CD4-positive, CD25-positive, alpha-beta regulatory T cell (primary cell): ENCODE data around the gene USP2. TPM values are rescaled to one million over a fixed set of nuclear protein-coding genes. Genes with fewer than 3 reads are reported as not detected.

ENCODE experiments used
- ATAC-seq, 2 donors: fragments of 150-1000 bp; cut with Tn5 transposase; one replicate each; pipeline ENCODE4 v1.10.0; 2021; ENCODE audit warnings: low read depth in 2 of 2, moderate number of reproducible peaks in 2 of 2, moderate library complexity in 1 of 2
- DNase-seq, 3 donors: peaks; one replicate each; pipeline versions ENCODE4 v3.0.0 to v3.0.0-alpha.2; 2012 to 2022; ENCODE audit warnings: mixed read lengths in 1 of 3
- H3K27ac ChIP-seq: one replicate; pipeline ENCODE4 v1.7.0; 2013; ENCODE audit warnings: mild to moderate bottlenecking, low read length; ENCODE audit not compliant: insufficient read depth, poor library complexity, severe bottlenecking
- H3K27me3 ChIP-seq: one replicate; pipeline ENCODE4 v1.7.0; 2013; ENCODE audit warnings: low read length; ENCODE audit not compliant: control insufficient read depth, insufficient read depth
- H3K36me3 ChIP-seq: one replicate; pipeline ENCODE4 v1.7.0; 2013; ENCODE audit warnings: mild to moderate bottlenecking, low read length, moderate library complexity; ENCODE audit not compliant: control insufficient read depth, insufficient read depth
- H3K4me1 ChIP-seq: 2 replicates; pipeline ENCODE4 v1.7.0; 2013; ENCODE audit warnings: mild to moderate bottlenecking, low read length; ENCODE audit not compliant: insufficient read depth, control insufficient read depth, poor library complexity, severe bottlenecking
- H3K4me3 ChIP-seq: one replicate; pipeline ENCODE4 v1.7.0; 2013; ENCODE audit warnings: low read depth, mild to moderate bottlenecking, low read length, moderate library complexity
- H3K9me3 ChIP-seq, 2 experiments: 1 replicate in 1 of 2; 2 replicates in 1 of 2; pipeline ENCODE4 v1.7.0; 2013; ENCODE audit warnings: low read length in 2 of 2, mild to moderate bottlenecking in 1 of 2, moderate library complexity in 1 of 2; ENCODE audit not compliant: control insufficient read depth in 2 of 2
- H3K27ac Mint-ChIP-seq, 3 donors: one replicate each; pipeline ENCODE4 v1.8.0; 2020 to 2022; ENCODE audit warnings: mild to moderate bottlenecking in 3 of 3, mixed read lengths in 3 of 3, moderate library complexity in 2 of 3
- H3K27me3 Mint-ChIP-seq: one replicate; pipeline ENCODE4 v1.8.0; 2022; ENCODE audit warnings: mild to moderate bottlenecking, mixed read lengths
- H3K36me3 Mint-ChIP-seq: one replicate; pipeline ENCODE4 v1.8.0; 2020; ENCODE audit warnings: mixed read lengths
- H3K4me1 Mint-ChIP-seq, 4 donors: one replicate each; pipeline ENCODE4 v1.8.0; 2020 to 2022; ENCODE audit warnings: mixed read lengths in 4 of 4, mild to moderate bottlenecking in 1 of 4
- H3K4me3 Mint-ChIP-seq, 4 donors: one replicate each; pipeline ENCODE4 v1.8.0; 2020 to 2022; ENCODE audit warnings: mild to moderate bottlenecking in 4 of 4, mixed read lengths in 4 of 4, moderate library complexity in 3 of 4
- H3K9me3 Mint-ChIP-seq, 7 donors: one replicate each; pipeline ENCODE4 v1.8.0; 2020 to 2022; ENCODE audit warnings: mixed read lengths in 7 of 7, mild to moderate bottlenecking in 3 of 7, moderate library complexity in 2 of 7
- polyA plus RNA-seq, 4 donors: library from polyadenylated mRNA; unstranded; fragments of 300-500 nt; fragmentation: Illumina TruSeq; gene quantifications; one replicate each; pipeline ENCODE4 v1.2.3, GENCODE V29; 2021
- total RNA-seq: library from RNA; stranded (reverse); gene quantifications from one replicate; pipeline ENCODE4 v1.2.3, GENCODE V29; 2022

Gene USP2
- total and polyA plus RNA-seq, 5 donors from 2014 or later: 0.22 to 1.6 TPM; not detected in 3

- H3K27me3 Mint-ChIP-seq: peaks cover 38% of the 10 kb centered on the region
- Histone ChIP-seq H3K4me1 (no peaks in the 10 kb centered on the region), H3K27ac (no peak overlapping the region), H3K9me3 (peaks cover 0 to 2% of the 10 kb centered on the region in 2 experiments), H3K27me3 (peaks cover 9% of the 10 kb centered on the region), H3K4me3 (no peak overlapping the region), H3K36me3 (no peaks in the 10 kb centered on the region)
- peaks cover 3% of the 10 kb centered on the region for H3K36me3 Mint-ChIP-seq
- no peak overlapping the region for H3K27ac Mint-ChIP-seq
- peaks cover 0 to 2% (median 0%) of the 10 kb centered on the region in 4 donors for H3K4me1 Mint-ChIP-seq
- DNase-seq (no peak), ATAC-seq (no peak)
- no peak overlapping the region for H3K4me3 Mint-ChIP-seq
- peaks cover 0 to 7% (median 1%) of the 10 kb centered on the region in 7 donors for H3K9me3 Mint-ChIP-seq
Observed at GRCh38 chr11:119416606-119417580, 35.4 kb upstream of the USP2 start.

DNA sequence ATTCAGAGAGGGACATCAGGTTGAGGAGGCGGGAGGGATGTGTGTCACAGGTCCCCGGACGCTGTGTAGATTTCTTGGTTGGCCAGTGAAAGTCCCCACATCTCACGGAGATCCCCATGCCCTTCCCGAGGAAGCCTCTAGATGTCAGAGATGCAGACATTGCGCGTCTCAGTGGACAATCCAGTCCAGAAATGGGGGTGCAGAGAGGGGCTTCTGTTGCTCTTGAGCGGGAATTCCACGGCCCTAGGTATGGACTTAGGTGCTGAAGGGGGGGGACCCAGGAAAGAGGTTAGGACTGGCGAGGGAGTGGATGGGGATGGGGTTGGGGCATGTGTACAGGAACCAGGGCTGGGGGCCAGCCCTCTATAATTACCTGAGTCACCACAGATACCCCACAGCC, 34.5 kb upstream of the USP2 start:
- no peaks in the 10 kb centered on the region for H3K36me3 ChIP-seq
- H3K27ac ChIP-seq: no peak overlapping the region
- no peaks in the 10 kb centered on the region for H3K4me1 ChIP-seq
- H3K27me3 Mint-ChIP-seq: peaks cover 31% of the 10 kb centered on the region
- no peak overlapping the region for H3K4me3 ChIP-seq
- no peak overlapping the region for H3K27ac Mint-ChIP-seq
- DNase-seq (no peak), ATAC-seq (no peak)
- H3K27me3 ChIP-seq: peaks cover 3% of the 10 kb centered on the region
- H3K4me3 Mint-ChIP-seq: no peak overlapping the region
- peaks cover 0 to 2% (median 0%) of the 10 kb centered on the region in 4 donors for H3K4me1 Mint-ChIP-seq
- H3K9me3 Mint-ChIP-seq: peaks cover 0 to 7% (median 1%) of the 10 kb centered on the region in 7 donors
- peaks cover 0 to 2% of the 10 kb centered on the region in 2 experiments for H3K9me3 ChIP-seq
- H3K36me3 Mint-ChIP-seq: peaks cover 3% of the 10 kb centered on the region

DNA sequence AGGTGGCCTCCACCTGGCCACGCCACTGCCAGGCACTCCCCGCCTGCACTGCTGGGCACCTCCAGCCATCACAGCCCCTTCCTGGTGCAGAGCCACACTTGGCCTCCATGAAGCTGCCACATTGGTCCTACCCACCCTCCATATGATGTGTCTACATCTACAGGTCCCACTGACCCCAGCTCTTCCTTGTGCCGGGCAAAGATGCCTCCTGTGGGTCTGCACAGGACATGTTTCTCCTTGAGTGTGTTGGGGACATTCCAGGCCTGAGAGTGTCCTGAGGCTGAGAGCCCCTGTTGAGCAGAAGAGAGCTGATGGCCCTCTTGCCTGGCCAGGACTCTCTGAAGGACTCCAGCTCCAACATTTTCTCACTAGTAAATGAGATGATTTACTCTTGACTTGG, 34.0 kb upstream of the USP2 start:
- Histone ChIP-seq H3K4me1 (no peaks in the 10 kb centered on the region), H3K27me3 (no peaks in the 10 kb centered on the region), H3K27ac (no peak overlapping the region), H3K9me3 (peaks cover 0 to 2% of the 10 kb centered on the region in 2 experiments), H3K4me3 (no peak overlapping the region), H3K36me3 (no peaks in the 10 kb centered on the region)
- Mint-ChIP-seq H3K4me3 (no peak overlapping the region), H3K27ac (peak overlapping the region in 1 of 3 donors; percentile 71), H3K9me3 (peaks cover 0 to 7% (median 1%) of the 10 kb centered on the region in 7 donors), H3K36me3 (peaks cover 3% of the 10 kb centered on the region), H3K4me1 (peaks cover 0 to under 1% (median 0%) of the 10 kb centered on the region in 4 donors), H3K27me3 (peaks cover 27% of the 10 kb centered on the region)
- DNase-seq (no peak), ATAC-seq (no peak)

DNA sequence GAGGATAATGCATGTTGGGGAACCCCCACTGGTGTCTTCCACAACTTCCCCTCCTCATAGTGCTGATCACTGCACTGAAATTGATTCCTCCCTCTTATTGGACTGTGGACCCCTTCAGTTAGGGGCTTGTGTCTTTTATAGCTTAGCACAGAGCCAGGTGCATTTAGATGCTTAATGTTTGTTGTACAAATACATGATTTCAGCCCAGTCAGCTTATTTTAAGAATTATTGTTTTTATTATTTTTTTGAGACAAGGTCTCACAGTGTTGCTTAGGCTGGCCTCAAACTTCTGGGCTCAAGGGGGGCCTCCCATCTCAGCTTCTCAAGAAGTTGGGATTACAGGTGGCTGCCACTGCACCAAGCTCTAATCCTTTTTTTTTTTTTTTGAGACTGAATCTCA, 33.2 kb upstream of the USP2 start:
- Histone ChIP-seq H3K36me3 (no peaks in the 10 kb centered on the region), H3K4me1 (no peaks in the 10 kb centered on the region), H3K9me3 (peaks cover 0 to 2% of the 10 kb centered on the region in 2 experiments), H3K27me3 (no peaks in the 10 kb centered on the region), H3K4me3 (no peak overlapping the region), H3K27ac (no peak overlapping the region)
- ATAC-seq: no peak
- no peaks in the 10 kb centered on the region for H3K4me1 Mint-ChIP-seq
- peak overlapping the region in 1 of 3 donors; percentile 35 for H3K27ac Mint-ChIP-seq
- peaks cover 0 to 7% (median 1%) of the 10 kb centered on the region in 7 donors for H3K9me3 Mint-ChIP-seq
- no peak for DNase-seq
- H3K4me3 Mint-ChIP-seq: no peak overlapping the region
- H3K27me3 Mint-ChIP-seq: peaks cover 22% of the 10 kb centered on the region
- H3K36me3 Mint-ChIP-seq: peaks cover 3% of the 10 kb centered on the region

DNA sequence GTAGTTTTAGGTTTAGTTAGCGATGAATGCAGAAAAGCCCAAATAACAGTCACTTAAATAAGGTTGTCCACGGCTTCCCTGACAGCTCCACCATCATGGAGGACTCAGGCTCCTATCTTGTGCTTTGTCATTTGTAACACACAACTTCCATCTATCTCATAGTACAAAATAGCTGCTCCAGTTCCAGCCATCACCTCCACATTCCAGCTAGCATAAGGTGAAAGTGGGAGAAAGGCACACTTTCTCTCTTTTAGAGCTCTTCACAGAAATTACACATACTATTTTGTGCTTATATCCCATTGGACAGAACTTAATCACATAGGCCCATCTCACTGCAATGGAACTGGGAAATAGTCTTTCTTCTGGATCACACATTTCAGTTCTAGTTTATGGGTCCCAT, 32.8 kb upstream of the USP2 start:
- Mint-ChIP-seq H3K27ac (peak overlapping the region in 1 of 3 donors; percentile 35), H3K36me3 (peaks cover 3% of the 10 kb centered on the region), H3K4me3 (no peak overlapping the region), H3K4me1 (no peaks in the 10 kb centered on the region), H3K27me3 (peaks cover 22% of the 10 kb centered on the region), H3K9me3 (peaks cover 0 to 7% (median 1%) of the 10 kb centered on the region in 7 donors)
- no peaks in the 10 kb centered on the region for H3K4me1 ChIP-seq
- H3K36me3 ChIP-seq: no peaks in the 10 kb centered on the region
- H3K27me3 ChIP-seq: no peaks in the 10 kb centered on the region
- ATAC-seq (no peak), DNase-seq (no peak)
- H3K27ac ChIP-seq: no peak overlapping the region
- H3K9me3 ChIP-seq: peaks cover 0 to 2% of the 10 kb centered on the region in 2 experiments
- no peak overlapping the region for H3K4me3 ChIP-seq

- no peak overlapping the region for H3K27ac Mint-ChIP-seq
- H3K36me3 ChIP-seq: no peaks in the 10 kb centered on the region
- no peaks in the 10 kb centered on the region for H3K4me1 ChIP-seq
- no peak for DNase-seq
- peaks cover 0 to 2% of the 10 kb centered on the region in 2 experiments for H3K9me3 ChIP-seq
- ATAC-seq: no peak
- H3K9me3 Mint-ChIP-seq: peaks cover 0 to 7% (median 1%) of the 10 kb centered on the region in 7 donors
- H3K27me3 ChIP-seq: no peaks in the 10 kb centered on the region
- H3K36me3 Mint-ChIP-seq: peaks cover 3% of the 10 kb centered on the region
- H3K4me3 ChIP-seq: no peak overlapping the region
- H3K27me3 Mint-ChIP-seq: peaks cover 11% of the 10 kb centered on the region
- no peak overlapping the region for H3K27ac ChIP-seq
- H3K4me3 Mint-ChIP-seq: no peak overlapping the region
- no peaks in the 10 kb centered on the region for H3K4me1 Mint-ChIP-seq
Observed at GRCh38 chr11:119412072-119412471, 30.6 kb upstream of the USP2 start.

DNA sequence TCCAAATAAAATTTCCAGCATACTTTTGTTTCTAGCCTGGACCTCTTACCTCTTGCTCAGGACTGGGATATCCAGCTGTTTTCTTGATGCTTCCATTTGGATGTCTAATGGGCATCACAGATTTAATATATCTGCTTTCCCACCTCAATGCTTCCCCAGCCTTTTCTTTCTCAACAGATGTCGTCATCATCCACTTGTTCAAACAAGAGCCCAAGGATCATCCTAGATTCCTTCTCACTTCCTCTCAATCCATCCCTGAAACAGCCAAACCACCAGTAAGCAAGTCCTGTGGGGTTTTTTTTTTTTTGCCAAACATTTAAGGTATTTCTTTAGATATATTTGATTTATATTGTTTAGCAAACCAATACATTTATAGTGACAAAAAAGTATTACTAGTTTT, 29.0 kb upstream of the USP2 start:
- H3K9me3 ChIP-seq: peaks cover 0 to 2% of the 10 kb centered on the region in 2 experiments
- no peak overlapping the region for H3K4me3 ChIP-seq
- H3K36me3 ChIP-seq: no peaks in the 10 kb centered on the region
- ATAC-seq (no peak), DNase-seq (no peak)
- no peak overlapping the region for H3K27ac Mint-ChIP-seq
- H3K4me1 Mint-ChIP-seq: no peaks in the 10 kb centered on the region
- peaks cover 0 to 7% (median 1%) of the 10 kb centered on the region in 7 donors for H3K9me3 Mint-ChIP-seq
- no peak overlapping the region for H3K27ac ChIP-seq
- peaks cover 11% of the 10 kb centered on the region for H3K27me3 Mint-ChIP-seq
- H3K4me1 ChIP-seq: no peaks in the 10 kb centered on the region
- H3K36me3 Mint-ChIP-seq: no peaks in the 10 kb centered on the region
- H3K4me3 Mint-ChIP-seq: no peak overlapping the region
- H3K27me3 ChIP-seq: no peaks in the 10 kb centered on the region
